GM18511 (cell line): ENCODE results near the gene C1orf210.
A peak's percentile ranks its signal among the peaks of the same experiment; 100 is the strongest.

Source experiments
- ATAC-seq: cut with Tn5 transposase; IDR thresholded peaks from one replicate; pipeline ENCODE4 v1.9.1; 2021; ENCODE audit warnings: mild to moderate bottlenecking, moderate library complexity; ENCODE audit not compliant: unreplicated experiment

Gene C1orf210

DNA sequence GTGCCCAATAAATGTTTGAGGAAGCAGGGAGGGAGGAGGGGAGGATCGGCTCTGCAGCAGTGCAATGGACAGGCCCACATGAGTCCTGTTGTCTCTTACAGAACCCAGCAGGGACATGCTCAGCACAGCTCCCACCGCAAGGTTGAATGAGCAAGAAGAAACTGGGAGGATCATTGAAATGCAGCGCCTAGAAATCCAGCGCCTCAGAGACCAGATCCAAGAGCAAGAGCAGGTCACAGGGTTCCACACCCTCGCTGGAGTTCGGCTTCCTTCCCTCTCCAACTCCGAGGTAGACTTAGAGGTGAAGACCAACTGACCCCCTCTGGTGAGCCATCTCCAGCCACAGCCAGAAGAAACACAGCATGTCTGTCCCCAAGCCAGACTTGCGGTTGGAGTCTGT is 31.5 kb downstream of the C1orf210 start:
- no peak for ATAC-seq

GRCh38 chr1:43253173-43253572 is 32.2 kb downstream of the C1orf210 start:
- no peak for ATAC-seq

DNA sequence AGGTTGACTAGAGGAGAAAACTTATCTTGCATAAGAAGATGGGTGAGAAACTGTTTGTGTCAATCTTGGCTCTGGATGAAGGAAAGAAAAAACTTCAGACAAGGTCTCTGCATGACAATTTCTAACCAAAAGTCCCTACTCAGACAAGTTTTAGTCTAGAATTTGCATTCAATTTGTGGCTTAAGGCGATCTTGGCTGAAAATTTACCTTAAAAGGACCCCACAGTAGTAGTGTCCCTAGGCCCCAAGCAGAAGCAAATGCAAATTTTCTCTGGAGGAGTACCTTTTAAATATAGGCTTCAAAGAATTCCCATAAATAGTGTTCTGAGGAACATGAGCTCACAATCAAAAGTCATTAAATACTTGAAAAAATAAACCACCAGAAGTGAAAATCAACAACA is 33.2 kb downstream of the C1orf210 start:
- no peak for ATAC-seq

DNA sequence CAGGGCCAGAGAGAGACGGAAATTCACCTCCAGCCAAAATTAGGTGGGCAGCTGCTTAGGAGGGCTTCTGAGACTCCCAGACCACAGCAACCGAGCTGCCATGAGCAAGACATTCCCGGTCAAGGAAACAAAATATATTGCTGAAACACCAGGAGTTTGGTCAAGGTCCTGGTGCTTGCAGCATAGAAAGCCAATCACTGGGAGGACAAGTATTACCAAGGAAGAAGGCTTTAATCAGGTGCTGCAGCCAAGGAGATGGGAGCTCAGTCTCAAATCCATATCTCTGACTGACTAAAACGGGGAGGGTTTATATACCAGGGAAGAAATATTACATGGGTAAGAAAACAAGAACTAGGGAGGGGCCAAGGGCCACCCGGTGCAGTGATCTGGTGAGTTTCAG is 34.4 kb downstream of the C1orf210 start:
- ATAC-seq = no peak

- no peak for ATAC-seq
Observed at GRCh38 chr1:43250351-43250761, 35.0 kb downstream of the C1orf210 start.

- no peak for ATAC-seq
Observed at GRCh38 chr1:43247256-43247921, 38.0 kb downstream of the C1orf210 start.

DNA sequence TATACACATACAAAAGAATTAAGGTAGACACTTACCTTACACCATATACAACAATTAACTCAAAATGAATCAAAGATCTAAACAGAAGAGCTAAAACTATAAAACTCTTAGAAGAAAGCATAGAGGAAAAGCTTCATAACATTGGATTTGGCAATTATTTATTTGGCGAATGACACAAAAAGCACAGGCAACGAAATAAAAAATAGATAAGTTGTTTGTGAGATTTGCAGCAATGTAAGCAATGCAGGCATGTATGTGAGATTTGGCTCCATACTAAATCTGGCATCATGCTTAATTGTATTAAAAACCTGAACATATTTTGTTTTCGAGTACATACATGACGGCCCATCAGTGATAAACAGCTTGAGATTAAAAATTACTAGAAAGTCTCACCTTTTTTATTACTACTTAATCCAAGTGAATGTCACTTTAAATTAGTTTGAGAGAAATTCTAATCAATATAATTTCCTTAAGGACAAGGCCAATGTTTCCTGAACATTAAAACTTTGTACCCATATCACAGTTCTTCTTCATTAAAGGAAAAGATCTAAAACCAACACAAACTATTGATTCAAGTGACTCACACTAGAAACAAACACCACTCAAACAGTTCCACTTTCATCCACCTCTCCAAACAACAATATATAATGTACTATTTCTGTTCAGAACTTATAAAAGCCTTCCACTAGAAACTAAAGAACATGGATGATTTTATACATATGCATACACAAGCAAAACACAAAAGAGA is 38.7 kb downstream of the C1orf210 start:
- no peak for ATAC-seq

- ATAC-seq = no peak
Observed at GRCh38 chr1:43243299-43243698, 42.1 kb downstream of the C1orf210 start.

GRCh38 chr1:43241413-43241836 is 44.0 kb downstream of the C1orf210 start:
- no peak for ATAC-seq

DNA sequence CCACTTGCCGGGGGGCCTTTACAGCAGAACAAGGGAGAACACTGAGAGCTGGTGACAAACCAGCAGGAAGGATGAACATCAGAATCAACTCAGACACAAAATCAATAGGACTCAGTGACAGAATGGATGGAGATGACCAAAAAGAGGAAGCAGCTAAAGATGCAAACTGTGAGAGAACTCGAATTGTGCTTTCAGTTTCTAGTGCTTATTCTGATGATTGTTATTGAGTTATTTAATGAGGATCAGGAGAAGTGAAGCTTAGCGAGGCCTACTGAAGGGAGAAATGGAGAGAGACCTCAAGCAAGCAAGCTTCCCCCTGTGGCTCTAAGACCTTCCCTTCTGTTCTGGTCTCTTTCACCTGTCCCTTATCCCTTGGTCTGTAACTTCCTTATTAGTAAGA is 45.9 kb downstream of the C1orf210 start:
- peak; percentile 78 for ATAC-seq

- ATAC-seq = no peak
Observed at GRCh38 chr1:43238991-43239469, 46.4 kb downstream of the C1orf210 start.

GRCh38 chr1:43238085-43238484 is 47.3 kb downstream of the C1orf210 start:
- ATAC-seq = no peak

DNA sequence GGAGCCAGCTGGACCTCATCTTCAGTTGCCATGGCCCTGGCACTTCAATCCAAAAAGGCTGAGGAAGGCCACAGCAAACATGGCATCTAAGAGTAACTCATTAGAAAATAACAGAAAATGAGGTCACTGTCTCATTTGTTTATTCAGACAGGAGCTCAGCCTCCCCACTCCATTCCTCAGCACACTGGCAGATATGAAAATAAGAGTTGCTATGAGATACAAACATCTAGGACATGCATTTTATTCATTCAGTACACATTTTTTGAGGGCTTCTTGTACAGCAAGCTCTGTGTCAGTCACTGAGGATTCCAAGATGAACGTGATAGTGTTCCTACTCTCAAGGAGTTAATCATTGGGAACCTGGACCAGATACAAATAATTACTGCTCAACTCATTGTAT is 48.3 kb downstream of the C1orf210 start:
- ATAC-seq = no peak

DNA sequence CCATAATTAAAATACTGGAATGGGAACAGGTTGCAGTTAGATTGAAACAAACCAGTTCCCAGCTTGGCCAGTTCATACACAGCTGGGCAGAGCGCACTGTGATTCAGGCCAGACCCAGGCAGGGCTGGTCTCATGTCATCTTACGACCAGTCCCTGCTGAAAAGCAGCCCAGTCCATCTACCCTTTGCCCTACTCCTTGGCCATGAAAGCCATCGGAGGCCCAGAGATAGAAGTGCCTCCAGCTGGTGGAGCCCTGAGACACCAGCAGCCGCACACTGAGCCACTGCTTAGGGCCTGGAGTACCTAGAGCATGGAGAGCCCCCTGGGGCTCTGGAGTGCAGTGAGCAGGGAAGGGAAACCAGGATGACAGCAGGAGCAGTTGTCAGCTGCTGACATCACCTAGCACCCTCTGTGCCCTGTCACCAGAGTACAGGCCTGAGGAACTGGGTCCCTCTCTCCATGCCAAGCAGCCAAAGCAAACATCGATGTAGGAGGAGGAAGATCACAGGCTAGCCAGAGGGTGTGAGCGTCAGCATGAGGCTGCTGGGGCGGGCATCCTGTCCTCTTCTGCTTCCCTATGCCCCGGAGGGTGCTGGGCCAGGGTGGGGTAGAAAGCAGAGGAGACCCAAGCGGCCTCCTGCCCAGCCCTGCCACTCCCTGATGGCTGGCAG is 49.8 kb downstream of the C1orf210 start:
- no peak for ATAC-seq

- ATAC-seq = no peak
Observed at GRCh38 chr1:43235040-43235439, 50.3 kb downstream of the C1orf210 start.

- ATAC-seq = no peak
Observed at GRCh38 chr1:43234267-43234666, 51.1 kb downstream of the C1orf210 start.

GRCh38 chr1:43233631-43234030 is 51.8 kb downstream of the C1orf210 start:
- ATAC-seq = no peak

DNA sequence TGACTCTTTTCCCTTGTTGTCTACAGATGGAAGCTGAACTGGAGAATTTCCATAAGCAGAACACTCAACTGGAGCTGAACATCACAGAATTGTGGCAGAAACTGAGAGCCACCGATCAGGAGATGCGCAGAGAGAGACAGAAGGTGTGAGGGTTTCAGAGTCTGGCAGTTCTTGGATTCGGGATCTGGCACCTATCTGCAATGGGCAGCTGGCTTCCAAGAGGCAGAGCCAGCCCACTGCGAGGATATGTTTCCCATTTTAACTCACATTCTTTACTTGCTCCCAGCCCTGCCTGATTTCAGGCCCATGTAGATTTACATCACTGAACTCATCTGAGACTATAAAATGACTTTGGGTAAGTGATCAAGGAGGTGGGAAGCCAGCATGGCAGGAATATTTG is 52.9 kb downstream of the C1orf210 start:
- no peak for ATAC-seq

DNA sequence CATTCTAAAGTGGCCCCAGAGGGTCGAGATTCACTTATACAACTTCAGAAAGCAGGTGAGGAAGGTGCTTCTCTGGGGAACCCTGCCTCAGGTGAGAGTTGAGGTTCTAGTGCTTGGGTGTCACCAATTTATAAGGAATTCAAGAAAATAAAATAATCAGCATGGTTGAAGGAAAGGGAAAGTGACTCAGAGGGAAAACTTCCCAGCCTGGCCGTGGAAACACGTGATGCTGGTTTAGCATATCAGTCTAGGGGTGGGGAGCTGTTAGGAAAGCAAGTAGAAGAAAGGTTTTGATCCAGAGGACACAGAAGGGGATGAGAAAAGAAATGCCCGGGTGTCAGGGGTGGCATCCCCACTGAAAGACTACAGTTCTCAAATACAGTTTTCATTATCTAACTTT is 53.3 kb downstream of the C1orf210 start:
- no peak for ATAC-seq
